ENCODE results near the gene GOLGA1.

The GOLGA1 gene

DNA sequence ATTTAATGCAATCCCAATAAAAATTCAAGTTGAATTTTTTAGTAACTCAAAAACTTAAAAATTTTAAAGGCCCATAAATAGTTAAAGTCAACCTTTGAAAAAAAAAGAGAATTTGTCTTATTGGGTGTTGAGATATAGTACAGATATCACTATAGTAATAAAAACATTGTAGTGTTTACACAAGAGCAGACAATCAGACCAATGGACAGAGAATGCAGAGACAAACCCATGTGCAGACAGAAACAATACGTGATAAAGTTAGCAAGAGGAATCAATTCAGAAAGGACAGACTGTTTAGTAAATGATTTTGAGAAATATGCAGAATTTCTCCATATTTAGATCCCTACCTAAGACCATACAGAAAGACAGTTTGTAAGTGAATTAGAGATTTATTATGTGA lies 33.9 kb downstream of the GOLGA1 start:
- DNase-seq, result no peak
- H3K4me3 Mint-ChIP-seq, result no peak overlapping the region
- no peaks in the 10 kb centered on the region for H3K4me1 Mint-ChIP-seq
- no peak overlapping the region for H3K27ac Mint-ChIP-seq
- TF ChIP-seq, protein P1, sequence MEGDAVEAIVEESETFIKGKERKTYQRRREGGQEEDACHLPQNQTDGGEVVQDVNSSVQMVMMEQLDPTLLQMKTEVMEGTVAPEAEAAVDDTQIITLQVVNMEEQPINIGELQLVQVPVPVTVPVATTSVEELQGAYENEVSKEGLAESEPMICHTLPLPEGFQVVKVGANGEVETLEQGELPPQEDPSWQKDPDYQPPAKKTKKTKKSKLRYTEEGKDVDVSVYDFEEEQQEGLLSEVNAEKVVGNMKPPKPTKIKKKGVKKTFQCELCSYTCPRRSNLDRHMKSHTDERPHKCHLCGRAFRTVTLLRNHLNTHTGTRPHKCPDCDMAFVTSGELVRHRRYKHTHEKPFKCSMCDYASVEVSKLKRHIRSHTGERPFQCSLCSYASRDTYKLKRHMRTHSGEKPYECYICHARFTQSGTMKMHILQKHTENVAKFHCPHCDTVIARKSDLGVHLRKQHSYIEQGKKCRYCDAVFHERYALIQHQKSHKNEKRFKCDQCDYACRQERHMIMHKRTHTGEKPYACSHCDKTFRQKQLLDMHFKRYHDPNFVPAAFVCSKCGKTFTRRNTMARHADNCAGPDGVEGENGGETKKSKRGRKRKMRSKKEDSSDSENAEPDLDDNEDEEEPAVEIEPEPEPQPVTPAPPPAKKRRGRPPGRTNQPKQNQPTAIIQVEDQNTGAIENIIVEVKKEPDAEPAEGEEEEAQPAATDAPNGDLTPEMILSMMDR (IDR thresholded peaks at IDR 0.05), result no peak
- H3K27me3 Mint-ChIP-seq (ENCODE audit: low read depth, poor library complexity), result no peaks in the 10 kb centered on the region
- no peaks in the 10 kb centered on the region for H3K9me3 Mint-ChIP-seq
- H3K36me3 Mint-ChIP-seq (ENCODE audit: low read depth), result peaks cover 58% of the 10 kb centered on the region

DNA sequence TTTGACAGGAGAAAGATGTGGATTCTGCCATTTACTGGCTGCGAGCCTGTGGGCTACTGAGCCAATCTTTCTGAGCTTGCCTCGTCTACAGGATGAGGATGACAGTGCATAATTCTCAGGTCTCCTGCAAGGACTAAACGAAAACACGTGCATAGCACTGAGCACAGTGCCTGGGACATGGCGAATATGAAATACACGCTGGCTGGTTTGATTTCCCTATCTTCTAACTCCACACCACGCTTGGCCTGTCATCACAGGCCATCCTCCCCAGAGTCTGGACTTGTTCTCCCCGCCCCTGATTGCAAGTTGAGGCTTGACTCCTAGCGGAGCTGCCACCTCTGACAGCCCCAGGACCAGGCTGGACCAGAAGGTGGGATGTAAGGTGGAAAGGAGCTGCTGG lies 41.0 kb downstream of the GOLGA1 start:
- DNase-seq, result no peak
- no peak overlapping the region for H3K27ac Mint-ChIP-seq
- H3K9me3 Mint-ChIP-seq, result no peaks in the 10 kb centered on the region
- no peaks in the 10 kb centered on the region for H3K27me3 Mint-ChIP-seq (ENCODE audit: low read depth, poor library complexity)
- TF ChIP-seq, protein P1 (IDR thresholded peaks at IDR 0.05), result no peak
- no peaks in the 10 kb centered on the region for H3K4me1 Mint-ChIP-seq
- peaks cover 43% of the 10 kb centered on the region for H3K36me3 Mint-ChIP-seq (ENCODE audit: low read depth)
- no peak overlapping the region for H3K4me3 Mint-ChIP-seq

- Mint-ChIP-seq H3K27ac (peak overlapping the region; percentile 46), H3K36me3 (ENCODE audit: low read depth) (peaks cover 37% of the 10 kb centered on the region), H3K4me1 (no peaks in the 10 kb centered on the region), H3K4me3 (no peak overlapping the region), H3K27me3 (ENCODE audit: low read depth, poor library complexity) (no peaks in the 10 kb centered on the region), H3K9me3 (no peaks in the 10 kb centered on the region)
- no peak for DNase-seq
- TF ChIP-seq, protein P1 (IDR thresholded peaks at IDR 0.05), result no peak
These were observed 43.1 kb downstream of the GOLGA1 start for GRCh38 chr9:124897570-124898460.

DNA sequence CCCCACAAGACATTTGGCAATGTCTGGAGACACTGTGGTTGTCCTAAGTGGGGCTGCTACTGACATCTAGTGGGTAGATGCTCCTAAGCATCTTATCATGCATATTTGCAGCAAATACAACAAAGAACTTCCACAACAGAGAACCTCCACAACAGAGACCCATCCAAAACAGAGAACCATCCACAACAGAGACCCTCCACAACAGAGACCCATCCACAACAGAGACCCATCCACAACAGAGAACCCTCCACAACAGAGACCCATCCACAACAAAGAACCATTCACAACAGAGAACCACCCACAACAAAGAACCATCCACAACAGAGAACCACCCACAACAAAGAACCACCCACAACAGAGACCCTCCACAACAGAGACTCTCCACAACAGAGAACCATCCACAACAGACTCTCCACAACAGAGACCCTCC lies 46.1 kb downstream of the GOLGA1 start:
- Mint-ChIP-seq H3K4me1 (peaks cover under 1% of the 10 kb centered on the region), H3K27me3 (ENCODE audit: low read depth, poor library complexity) (no peaks in the 10 kb centered on the region)

DNA sequence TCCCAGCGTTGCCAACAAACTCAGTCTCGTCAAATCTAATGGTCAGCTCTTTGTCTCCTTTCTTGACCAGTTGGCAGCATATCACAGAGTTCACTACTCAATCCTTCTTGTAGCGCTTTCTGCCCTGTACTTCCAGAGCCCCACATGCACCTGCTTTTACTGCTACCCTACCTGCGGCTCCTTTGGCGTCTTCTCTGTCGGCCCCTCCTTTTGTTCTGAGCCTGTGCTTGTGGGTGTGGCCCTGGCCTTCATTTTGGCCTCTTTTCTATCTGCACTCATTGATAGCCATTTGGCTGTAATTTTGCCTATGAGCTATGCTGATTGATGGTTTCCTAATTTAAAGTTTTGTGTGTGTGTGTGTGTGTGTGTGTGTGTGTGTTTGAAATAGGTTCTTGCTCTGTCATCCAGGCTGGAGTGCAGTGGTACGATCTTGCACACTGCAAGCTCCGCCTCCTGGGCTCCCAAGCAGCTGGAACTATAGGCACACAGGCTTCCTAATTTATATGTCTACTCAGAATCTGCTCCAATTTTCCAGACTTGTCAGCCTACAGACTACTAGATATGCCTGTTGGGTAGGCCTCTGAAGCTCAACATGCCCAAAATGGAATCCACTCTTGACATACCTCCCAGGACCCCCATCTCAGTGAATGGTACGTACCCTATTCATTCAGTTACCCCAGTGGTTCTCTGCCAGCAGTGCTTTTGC lies 46.7 kb downstream of the GOLGA1 start:
- Mint-ChIP-seq H3K27me3 (ENCODE audit: low read depth, poor library complexity) (no peaks in the 10 kb centered on the region), H3K9me3 (no peaks in the 10 kb centered on the region), H3K4me1 (peaks cover 4% of the 10 kb centered on the region), H3K4me3 (no peak overlapping the region), H3K27ac (peak overlapping the region; percentile 77), H3K36me3 (ENCODE audit: low read depth) (peaks cover 45% of the 10 kb centered on the region)
- no peak for DNase-seq
- TF ChIP-seq, protein P1 (IDR thresholded peaks at IDR 0.05), result no peak

More for the DNA sequence above, 46.1 kb downstream of the GOLGA1 start:
- H3K9me3 Mint-ChIP-seq, result no peaks in the 10 kb centered on the region
- TF ChIP-seq, protein P1 (IDR thresholded peaks at IDR 0.05), result peak; percentile 29
- DNase-seq, result no peak
- H3K27ac Mint-ChIP-seq, result peak overlapping the region; percentile 27
- peaks cover 44% of the 10 kb centered on the region for H3K36me3 Mint-ChIP-seq (ENCODE audit: low read depth)
- H3K4me3 Mint-ChIP-seq, result no peak overlapping the region
